GM23338 (cell line): ENCODE measurements around the gene CDH4.

Experiments used
- CTCF ChIP-seq, 2 experiments: fragments of 200-600 bp in 1 of 2; sonication (generic) in 1 of 2; conservative IDR thresholded peaks; 2 replicates each; pipeline versions ENCODE4 v1.5.1 to v1.6.1; 2016 to 2017; ENCODE audit warnings: antibody characterized with exemption in 2 of 2, low read depth in 2 of 2, mild to moderate bottlenecking in 2 of 2, moderate library complexity in 1 of 2
- ETS1 ChIP-seq: IDR thresholded peaks from 2 replicates; pipeline ENCODE4 v1.6.1; 2016; ENCODE audit warnings: antibody characterized with exemption
- EZH2 ChIP-seq: fragments of 200-600 bp; sonication (generic); IDR thresholded peaks from one replicate; pipeline ENCODE4 v1.8.0; 2017; ENCODE audit warnings: antibody characterized with exemption, mild to moderate bottlenecking, low read depth; ENCODE audit not compliant: unreplicated experiment
- EZH2phosphoT487 ChIP-seq: fragments of 200-600 bp; sonication (generic); IDR thresholded peaks from one replicate; pipeline ENCODE4 v1.8.1; 2018; ENCODE audit warnings: antibody characterized with exemption; ENCODE audit not compliant: unreplicated experiment
- POLR2AphosphoS5 ChIP-seq: IDR thresholded peaks from 2 replicates; pipeline ENCODE4 v1.6.1; 2016; ENCODE audit warnings: antibody characterized with exemption, low read depth
- REST ChIP-seq: IDR thresholded peaks from one replicate; pipeline ENCODE4 v1.6.1; 2018; ENCODE audit warnings: antibody characterized with exemption; ENCODE audit not compliant: unreplicated experiment
- STAT1 ChIP-seq: IDR thresholded peaks from one replicate; pipeline ENCODE4 v1.6.1; 2016; ENCODE audit warnings: antibody characterized with exemption; ENCODE audit not compliant: unreplicated experiment
- ZNF462 ChIP-seq: fragments of 250-450 bp; sonication (Bioruptor Pico); IDR thresholded peaks from 2 replicates; pipeline ENCODE4 v1.5.0; 2020; ENCODE audit warnings: mild to moderate bottlenecking, moderate library complexity

- no peak for TF ChIP-seq POLR2AphosphoS5
- TF ChIP-seq EZH2phosphoT487 = no peak
- TF ChIP-seq EZH2 = no peak
- no peak for TF ChIP-seq CTCF (conservative IDR thresholded peaks at IDR 0.05; ENCODE audit: low read depth in 2 of 2)
- no peak for TF ChIP-seq ETS1
- TF ChIP-seq ZNF462 = no peak
- no peak for TF ChIP-seq REST
- TF ChIP-seq STAT1 = no peak
Observed at GRCh38 chr20:61505508-61505907, 253.4 kb downstream of the CDH4 start.
